ENCODE measurements around the gene UGT1A5. TPM values are rescaled to one million over a fixed set of nuclear protein-coding genes. Genes with fewer than 3 reads are reported as not detected.

Gene UGT1A5
- total RNA-seq, 3 donors from 2014 or later, result not detected

DNA sequence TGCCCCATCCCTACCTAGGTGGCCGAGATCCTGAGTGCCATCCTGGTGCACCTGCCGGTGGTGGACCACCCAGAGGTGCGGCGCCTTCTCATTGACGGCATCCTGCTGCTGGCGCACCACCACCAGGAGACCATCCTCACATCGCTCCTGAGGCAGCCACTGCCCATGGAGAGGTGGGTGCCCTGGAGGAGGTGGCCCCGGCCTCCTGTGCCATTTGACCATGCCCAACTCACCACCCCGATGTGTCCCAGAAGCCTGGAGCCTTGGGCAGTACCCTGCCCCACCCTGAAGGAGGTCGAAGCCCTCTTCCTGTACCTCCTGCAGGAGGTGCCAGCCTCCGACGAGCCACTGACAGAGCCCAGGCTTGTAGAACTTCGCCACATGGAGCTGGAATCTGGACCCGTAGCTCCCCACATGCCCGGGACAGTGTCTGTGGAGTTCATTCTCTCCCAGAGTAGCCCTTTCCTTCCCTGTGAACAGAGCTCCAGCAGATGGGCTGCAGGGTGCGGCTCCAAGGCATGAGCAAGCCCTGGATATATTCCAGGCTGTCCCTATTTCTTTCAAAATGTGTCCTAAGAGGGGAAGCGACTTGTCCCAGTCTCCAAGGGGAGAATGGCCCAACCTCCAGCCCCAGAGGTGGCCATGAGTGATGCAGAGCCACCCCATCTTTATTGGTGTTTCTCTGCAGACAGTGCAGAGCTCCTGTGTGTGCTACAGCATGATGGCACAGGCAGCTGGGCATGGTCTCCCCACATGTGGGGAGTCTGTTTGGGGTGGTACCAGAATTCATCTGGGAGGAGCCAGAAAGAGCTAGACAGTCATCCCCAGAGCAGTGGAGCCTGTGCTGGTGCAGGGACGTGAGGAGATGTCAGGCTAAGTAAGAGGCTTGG, 107.4 kb downstream of the UGT1A5 start:
- intact Hi-C loops (cut with DNase I; ENCODE audit: low total_unique reads), result loop anchor here (5.0 kb wide), 1 partner anchor 62 kb away; no protein-coding TSS in a partner anchor
- Histone ChIP-seq H3K36me3 (no peaks in the 10 kb centered on the region), H3K4me1 (no peaks in the 10 kb centered on the region), H3K4me3 (no peak overlapping the region), H3K27ac (no peak overlapping the region), H3K9me3 (no peaks in the 10 kb centered on the region), H3K27me3 (no peaks in the 10 kb centered on the region)
- TF ChIP-seq, protein P1, sequence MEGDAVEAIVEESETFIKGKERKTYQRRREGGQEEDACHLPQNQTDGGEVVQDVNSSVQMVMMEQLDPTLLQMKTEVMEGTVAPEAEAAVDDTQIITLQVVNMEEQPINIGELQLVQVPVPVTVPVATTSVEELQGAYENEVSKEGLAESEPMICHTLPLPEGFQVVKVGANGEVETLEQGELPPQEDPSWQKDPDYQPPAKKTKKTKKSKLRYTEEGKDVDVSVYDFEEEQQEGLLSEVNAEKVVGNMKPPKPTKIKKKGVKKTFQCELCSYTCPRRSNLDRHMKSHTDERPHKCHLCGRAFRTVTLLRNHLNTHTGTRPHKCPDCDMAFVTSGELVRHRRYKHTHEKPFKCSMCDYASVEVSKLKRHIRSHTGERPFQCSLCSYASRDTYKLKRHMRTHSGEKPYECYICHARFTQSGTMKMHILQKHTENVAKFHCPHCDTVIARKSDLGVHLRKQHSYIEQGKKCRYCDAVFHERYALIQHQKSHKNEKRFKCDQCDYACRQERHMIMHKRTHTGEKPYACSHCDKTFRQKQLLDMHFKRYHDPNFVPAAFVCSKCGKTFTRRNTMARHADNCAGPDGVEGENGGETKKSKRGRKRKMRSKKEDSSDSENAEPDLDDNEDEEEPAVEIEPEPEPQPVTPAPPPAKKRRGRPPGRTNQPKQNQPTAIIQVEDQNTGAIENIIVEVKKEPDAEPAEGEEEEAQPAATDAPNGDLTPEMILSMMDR (IDR thresholded peaks at IDR 0.05), result no peak
- TF ChIP-seq POLR2A (IDR thresholded peaks at IDR 0.05) (no peak), POLR2AphosphoS5 (IDR thresholded peaks at IDR 0.05) (no peak)
- DNase-seq (ENCODE audit: low spot score in 2 of 2), result no peak

DNA sequence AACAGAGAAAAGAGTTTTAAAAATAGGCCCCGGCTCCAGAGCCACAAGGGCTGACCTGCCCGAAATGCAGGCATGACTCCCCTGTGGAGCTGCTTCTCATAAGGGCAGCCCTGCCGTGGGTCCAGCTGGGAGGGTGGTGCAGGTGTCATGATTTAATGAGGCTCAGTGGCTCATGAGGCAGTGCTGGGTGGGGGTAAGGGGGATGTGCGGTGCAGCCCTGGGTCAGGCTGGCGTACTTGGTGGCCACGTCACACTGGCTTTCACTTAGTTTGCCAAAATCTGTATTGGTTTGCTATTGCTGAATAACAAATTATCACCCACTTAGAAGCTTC, 108.0 kb downstream of the UGT1A5 start:
- Histone ChIP-seq H3K4me1 (no peaks in the 10 kb centered on the region), H3K9me3 (no peaks in the 10 kb centered on the region), H3K36me3 (no peaks in the 10 kb centered on the region), H3K4me3 (no peak overlapping the region), H3K27me3 (no peaks in the 10 kb centered on the region), H3K27ac (no peak overlapping the region)
- no peak for DNase-seq (ENCODE audit: low spot score in 2 of 2)
- intact Hi-C loops (cut with DNase I; ENCODE audit: low total_unique reads), result no loop called here
- TF ChIP-seq POLR2AphosphoS5 (IDR thresholded peaks at IDR 0.05) (no peak), POLR2A (IDR thresholded peaks at IDR 0.05) (no peak)
- TF ChIP-seq, protein P1 (IDR thresholded peaks at IDR 0.05), result no peak

DNA sequence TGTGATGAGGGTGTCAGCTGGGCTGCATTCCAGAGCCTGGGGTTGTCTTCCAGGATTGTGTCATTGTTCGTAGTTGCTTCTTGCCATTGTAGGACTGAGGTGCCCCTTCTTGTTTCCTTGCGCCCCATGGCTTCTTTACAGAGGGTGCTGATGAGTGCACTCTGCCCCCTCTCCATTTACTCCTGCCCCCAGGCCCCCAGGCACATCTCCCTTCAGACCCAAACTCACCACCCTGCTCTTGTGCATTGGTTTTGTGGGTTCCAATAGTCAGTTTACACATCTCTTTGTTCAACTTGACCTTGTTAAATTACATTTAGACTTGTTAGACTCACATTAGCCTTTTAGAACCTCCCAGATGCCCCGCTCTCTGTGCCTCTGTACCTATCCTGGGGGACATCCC, 108.5 kb downstream of the UGT1A5 start:
- no peak for DNase-seq (ENCODE audit: low spot score in 2 of 2)
- H3K36me3 ChIP-seq, result no peaks in the 10 kb centered on the region
- H3K9me3 ChIP-seq, result no peaks in the 10 kb centered on the region
- no peak overlapping the region for H3K4me3 ChIP-seq
- H3K4me1 ChIP-seq, result no peaks in the 10 kb centered on the region
- TF ChIP-seq, protein P1 (IDR thresholded peaks at IDR 0.05), result no peak
- no peak for TF ChIP-seq POLR2A (IDR thresholded peaks at IDR 0.05)
- TF ChIP-seq POLR2AphosphoS5 (IDR thresholded peaks at IDR 0.05), result no peak
- no peaks in the 10 kb centered on the region for H3K27me3 ChIP-seq
- no peak overlapping the region for H3K27ac ChIP-seq
- intact Hi-C loops (cut with DNase I; ENCODE audit: low total_unique reads), result no loop called here

DNA sequence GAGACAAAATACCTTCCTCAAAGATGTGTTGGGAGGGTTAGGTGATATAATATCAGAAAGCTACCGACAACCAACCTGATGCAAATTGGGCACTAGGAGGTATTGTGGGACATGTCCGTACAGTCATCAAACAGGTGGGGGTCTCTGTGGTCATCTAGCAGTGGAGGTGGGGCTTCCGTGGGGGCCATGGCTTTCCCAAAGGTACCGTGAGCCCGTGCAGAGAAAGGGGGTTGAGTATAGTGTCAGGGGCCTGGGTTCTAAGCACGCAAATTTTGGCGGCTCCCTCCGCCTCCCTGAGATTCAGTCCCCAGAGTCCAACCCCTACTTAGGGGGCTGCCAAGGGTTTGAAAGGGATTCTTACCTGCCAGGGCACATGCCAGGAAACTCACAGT, 109.0 kb downstream of the UGT1A5 start:
- no peak for DNase-seq (ENCODE audit: low spot score in 2 of 2)
- TF ChIP-seq, protein P1 (IDR thresholded peaks at IDR 0.05), result no peak
- no peak for TF ChIP-seq POLR2A (IDR thresholded peaks at IDR 0.05)
- no peak for TF ChIP-seq POLR2AphosphoS5 (IDR thresholded peaks at IDR 0.05)

DNA sequence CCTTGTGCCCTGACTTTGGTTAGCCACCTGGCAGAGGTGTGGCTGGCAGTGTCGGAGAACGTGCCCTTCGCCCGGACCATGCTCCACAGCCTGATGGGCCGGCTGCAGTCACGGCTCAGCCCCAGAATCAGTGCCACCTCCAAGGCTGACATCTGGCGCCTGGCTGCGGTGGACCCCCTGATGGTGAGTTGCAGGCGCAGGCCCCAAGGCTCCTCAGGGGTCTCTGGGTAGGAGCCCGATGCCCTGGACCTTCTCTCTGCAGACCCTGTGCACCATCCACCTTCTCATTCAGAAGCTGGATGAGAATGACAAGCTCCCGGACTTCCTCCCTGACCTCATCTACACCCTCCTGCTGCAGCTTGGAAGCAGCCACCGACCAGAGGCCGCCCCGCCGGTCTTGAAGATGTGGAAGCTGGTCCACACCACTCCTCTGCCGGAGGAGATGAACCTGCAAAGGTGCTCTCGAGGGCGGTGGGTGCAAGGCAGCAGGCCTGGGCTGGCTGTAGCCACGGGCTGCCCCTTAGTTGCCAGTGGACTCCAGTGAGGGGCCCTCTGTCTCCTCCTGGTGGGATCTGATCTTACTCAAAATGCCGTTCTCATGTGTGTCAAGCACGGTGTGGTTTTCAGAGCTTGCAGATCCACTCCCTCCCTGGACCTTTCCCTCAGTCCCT, 109.5 kb downstream of the UGT1A5 start:
- no peak for DNase-seq (ENCODE audit: low spot score in 2 of 2)
- intact Hi-C loops (cut with DNase I; ENCODE audit: low total_unique reads), result no loop called here

More for the DNA sequence above, 109.0 kb downstream of the UGT1A5 start:
- H3K4me3 ChIP-seq, result no peak overlapping the region
- intact Hi-C loops (cut with DNase I; ENCODE audit: low total_unique reads), result no loop called here
- H3K27me3 ChIP-seq, result no peaks in the 10 kb centered on the region
- H3K36me3 ChIP-seq, result no peaks in the 10 kb centered on the region
- no peak overlapping the region for H3K27ac ChIP-seq
- no peaks in the 10 kb centered on the region for H3K4me1 ChIP-seq
- H3K9me3 ChIP-seq, result no peaks in the 10 kb centered on the region

More for the DNA sequence above, 109.5 kb downstream of the UGT1A5 start:
- TF ChIP-seq, protein P1 (IDR thresholded peaks at IDR 0.05), result no peak
- TF ChIP-seq POLR2AphosphoS5 (IDR thresholded peaks at IDR 0.05), result no peak
- no peak for TF ChIP-seq POLR2A (IDR thresholded peaks at IDR 0.05)
- Histone ChIP-seq H3K4me1 (no peaks in the 10 kb centered on the region), H3K36me3 (no peaks in the 10 kb centered on the region), H3K27ac (no peak overlapping the region), H3K27me3 (no peaks in the 10 kb centered on the region), H3K4me3 (no peak overlapping the region), H3K9me3 (no peaks in the 10 kb centered on the region)
